HTR-8/SVneo (cell line): ENCODE results near the gene PARP4.
"Not testable (repeated sequence)": the region's sequence is repeated elsewhere in the genome, so short reads cannot be mapped to it uniquely, and the experiment has no call there.

Experiments used
- DNase-seq: peaks from one replicate; pipeline ENCODE4 v3.0.0; 2011; ENCODE audit warnings: low spot score, mixed read lengths; ENCODE audit not compliant: insufficient read length
- FAIRE-seq: peaks from 2 replicates; lab custom pipeline; 2011; peaks lifted over from hg19 to GRCh38; lab: Jason Lieb, UNC

The PARP4 gene

DNA sequence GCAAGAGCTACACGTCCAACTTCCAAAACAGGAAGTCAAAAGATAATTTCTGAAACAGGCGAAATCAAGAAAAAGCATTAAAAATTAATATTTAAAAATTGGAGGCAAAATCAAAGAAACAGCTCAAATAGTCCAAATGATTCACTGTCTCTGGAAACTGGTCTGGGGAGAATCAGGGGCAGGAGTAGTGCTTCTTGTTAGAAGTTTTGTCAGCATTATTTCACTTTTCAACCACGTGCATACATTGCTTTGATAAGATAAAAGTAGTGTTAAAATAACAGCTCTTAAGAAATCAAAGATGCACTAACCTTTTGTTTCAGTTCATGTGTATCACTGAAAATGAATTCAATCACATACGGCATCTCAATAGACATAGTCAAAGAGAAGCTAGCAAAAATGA is 53.8 kb downstream of the PARP4 start:
- FAIRE-seq (no peak), DNase-seq (no peak)

DNA sequence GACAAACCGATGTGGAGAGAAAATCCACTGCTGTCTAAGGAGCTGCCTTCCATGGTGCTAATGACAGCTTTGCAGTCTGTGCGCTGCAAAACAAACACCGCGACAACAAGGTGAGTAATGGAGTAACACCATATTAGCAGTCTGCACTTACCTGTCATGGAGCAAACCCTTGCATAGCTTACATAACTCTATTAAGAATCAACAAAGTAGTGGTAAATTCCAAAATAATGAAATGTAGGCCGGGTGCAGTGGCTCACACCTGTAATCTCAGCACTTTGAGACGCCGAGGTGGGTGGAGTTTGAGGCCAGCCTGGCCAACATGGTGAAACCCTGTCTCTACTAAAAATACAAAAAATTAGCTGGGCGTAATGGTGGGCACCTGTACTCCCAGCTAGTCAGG is 56.2 kb downstream of the PARP4 start:
- FAIRE-seq (no peak), DNase-seq (no peak)

GRCh38 chr13:24454056-24454455 is 58.5 kb downstream of the PARP4 start:
- FAIRE-seq = no peak
- no peak for DNase-seq

GRCh38 chr13:24452044-24452443 is 60.5 kb downstream of the PARP4 start:
- DNase-seq = no peak
- FAIRE-seq = no peak

DNA sequence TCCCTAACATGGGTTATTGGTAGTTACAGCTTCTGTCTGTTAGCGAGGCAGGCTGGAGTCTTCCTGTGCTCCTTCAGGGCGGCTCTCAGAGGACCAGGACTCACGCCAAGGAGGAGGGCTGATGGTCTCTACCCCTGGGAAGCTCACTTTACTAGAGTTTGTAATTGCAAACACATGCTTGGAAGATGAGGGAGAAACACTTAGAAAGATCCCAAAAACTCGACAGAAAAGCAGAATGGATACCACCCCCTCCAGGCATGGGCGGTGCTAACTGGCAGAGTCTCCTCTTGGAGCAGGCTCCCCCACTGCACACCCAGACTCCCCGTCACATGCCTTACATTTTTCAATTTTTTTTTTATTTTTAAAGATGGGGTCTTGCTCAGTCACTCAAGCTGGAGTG is 62.0 kb downstream of the PARP4 start:
- FAIRE-seq (no peak), DNase-seq (no peak)

GRCh38 chr13:24444851-24445250 is 67.7 kb downstream of the PARP4 start:
- not testable (repeated sequence) for FAIRE-seq, DNase-seq

DNA sequence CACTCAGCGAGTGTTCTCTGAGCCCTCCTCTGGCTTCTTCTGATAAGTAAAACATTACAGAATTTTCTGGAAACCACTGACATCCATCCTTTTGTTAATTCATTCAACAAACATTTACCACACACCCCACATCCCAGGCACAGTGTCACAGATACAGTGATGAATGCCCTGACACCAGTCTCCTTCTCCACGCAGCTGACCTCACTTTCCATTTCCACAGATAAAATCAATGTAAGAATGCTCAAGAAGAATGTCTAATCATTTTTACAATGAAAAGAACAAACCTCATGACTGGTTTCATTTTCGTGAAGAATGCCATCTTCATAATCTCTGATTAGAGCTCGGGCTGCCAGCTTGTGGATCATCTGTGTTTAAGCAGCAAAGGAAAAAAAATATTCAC is 69.2 kb downstream of the PARP4 start:
- DNase-seq (no peak), FAIRE-seq (no peak)

- not testable (repeated sequence) for FAIRE-seq
Measured at GRCh38 chr13:24426045-24426444, 86.5 kb downstream of the PARP4 start.

GRCh38 chr13:24419668-24420067 is 92.9 kb downstream of the PARP4 start:
- not testable (repeated sequence) for FAIRE-seq, DNase-seq

More at GRCh38 chr13:24426045-24426444, 86.5 kb downstream of the PARP4 start:
- DNase-seq = not testable (repeated sequence)

- FAIRE-seq (no peak), DNase-seq (no peak)
Measured at GRCh38 chr13:24407844-24408243, 104.7 kb downstream of the PARP4 start.

DNA sequence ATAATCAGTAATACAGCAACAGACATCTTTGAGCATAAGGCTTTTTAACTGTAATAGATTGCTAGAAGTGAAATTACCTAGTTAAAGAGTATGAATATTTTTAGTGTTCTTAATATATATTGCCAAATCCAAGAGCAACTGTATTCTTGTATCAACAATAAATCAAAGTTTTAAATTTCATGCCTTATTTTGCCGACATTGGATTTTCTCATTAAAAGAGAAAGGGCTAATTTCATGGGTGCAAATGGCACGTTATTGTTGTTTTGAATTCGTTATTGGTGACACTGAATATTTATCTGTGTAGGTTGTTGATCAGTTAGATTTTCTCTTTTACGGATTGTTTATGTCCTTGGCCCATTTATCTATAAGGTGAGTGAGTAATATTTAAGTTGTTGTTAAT is 106.1 kb downstream of the PARP4 start:
- DNase-seq (no peak), FAIRE-seq (no peak)

DNA sequence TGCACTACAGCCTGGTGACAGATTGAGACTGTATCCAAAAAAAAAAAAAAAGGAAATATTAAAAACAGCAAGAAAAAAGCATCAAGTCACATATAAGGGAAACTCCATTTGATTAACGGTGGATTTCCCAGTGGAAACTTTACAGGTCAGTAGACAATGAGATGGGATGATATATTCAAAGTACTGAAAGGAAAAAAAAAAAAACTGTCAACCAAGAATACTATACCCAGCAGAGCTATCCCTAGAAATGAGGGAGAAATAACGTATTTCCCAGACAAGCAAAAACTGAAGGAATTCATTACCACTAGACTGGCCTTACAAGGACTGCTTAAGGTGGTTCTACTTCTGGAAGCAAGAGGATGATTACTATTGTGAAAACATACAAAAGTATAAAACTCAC is 115.8 kb downstream of the PARP4 start:
- no peak for FAIRE-seq
- DNase-seq = no peak

DNA sequence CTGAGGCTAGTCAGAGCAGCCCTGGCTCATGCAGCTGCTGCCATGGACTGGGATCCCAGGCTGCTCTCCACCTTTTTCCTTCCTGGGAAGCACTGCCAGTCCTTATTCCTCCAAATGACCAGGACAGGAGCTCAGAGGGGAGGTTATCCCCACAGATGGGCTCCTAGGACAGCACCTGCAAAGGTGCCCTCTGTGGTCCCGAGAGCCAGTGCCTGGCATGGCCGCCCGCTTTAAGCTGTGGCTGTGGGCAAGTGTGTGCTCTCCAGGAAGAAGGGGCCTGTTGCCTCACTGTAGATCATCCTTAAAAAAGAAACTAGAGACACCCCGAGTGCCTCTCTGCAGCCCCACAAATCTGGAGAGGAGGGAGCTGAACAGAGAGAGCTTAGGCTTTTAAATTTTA is 119.6 kb downstream of the PARP4 start:
- DNase-seq (no peak), FAIRE-seq (no peak)

DNA sequence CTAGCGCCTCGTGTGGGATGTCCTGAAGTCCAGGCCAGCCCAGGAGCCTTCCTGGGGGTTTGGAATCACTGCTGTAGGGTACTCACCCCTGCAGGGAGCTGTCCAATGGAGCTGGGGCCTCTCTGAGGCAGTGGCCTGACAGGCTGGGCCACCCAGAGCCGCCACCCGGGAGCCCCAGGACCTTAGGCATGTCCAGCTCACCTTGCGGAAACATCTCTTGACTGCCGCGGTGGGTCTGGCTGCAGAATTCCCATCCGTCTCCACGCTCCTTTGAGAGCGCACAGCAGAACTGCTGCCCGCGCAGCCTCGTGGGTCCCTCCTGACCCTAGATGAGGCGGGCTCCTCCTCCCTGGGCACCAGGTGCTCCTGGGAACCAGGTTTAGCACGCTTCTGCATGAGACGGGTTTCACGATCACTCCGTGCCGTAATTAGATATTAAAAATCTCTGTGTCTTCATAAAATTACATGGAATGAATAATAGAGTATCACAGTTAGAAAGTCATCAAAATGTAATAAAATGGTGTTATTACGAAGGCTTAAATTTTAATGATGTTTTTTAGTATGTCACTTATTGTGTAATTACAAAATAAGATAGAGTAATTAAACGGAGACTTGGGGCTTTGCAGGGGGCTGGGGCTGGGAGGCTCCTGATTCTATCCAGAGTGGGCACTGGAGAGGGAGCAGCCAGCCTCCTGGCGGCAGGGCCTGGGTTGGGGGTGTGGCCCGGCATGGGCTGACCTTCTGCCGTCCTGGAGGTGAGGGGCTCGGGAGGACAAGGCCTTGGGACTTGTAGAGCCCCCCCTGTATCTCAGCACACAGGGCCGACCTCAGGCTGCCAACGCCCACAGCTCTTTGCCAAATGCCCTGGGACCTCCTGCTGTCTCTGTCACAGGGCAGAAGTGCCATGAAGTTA is 120.6 kb downstream of the PARP4 start:
- DNase-seq, FAIRE-seq: not testable (repeated sequence)

- not testable (repeated sequence) for FAIRE-seq
Measured at GRCh38 chr13:24390795-24391194, 121.8 kb downstream of the PARP4 start.

DNA sequence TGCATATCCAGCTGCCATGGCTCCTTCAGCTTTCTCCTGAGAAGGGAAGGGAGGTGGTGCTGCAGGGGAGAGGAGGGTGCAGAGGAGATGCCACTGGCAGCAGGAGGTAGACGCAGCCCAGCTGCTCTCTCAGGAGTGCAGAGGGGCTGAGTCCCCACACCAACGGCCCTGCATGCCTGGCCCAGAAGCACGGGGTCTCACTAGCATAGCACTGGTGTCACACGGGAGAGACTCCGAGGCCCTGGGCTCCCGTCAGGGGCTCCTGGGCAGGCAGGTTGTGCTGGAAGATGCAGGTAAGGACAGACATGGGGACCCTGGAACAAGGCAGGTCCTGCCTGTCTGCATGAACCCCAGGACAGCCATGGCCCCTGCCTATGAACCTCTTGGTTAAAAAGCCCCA is 123.1 kb downstream of the PARP4 start:
- no peak for FAIRE-seq
- DNase-seq = no peak

More at GRCh38 chr13:24390795-24391194, 121.8 kb downstream of the PARP4 start:
- DNase-seq = not testable (repeated sequence)

GRCh38 chr13:24388743-24389142 is 123.8 kb downstream of the PARP4 start:
- FAIRE-seq, DNase-seq: not testable (repeated sequence)

DNA sequence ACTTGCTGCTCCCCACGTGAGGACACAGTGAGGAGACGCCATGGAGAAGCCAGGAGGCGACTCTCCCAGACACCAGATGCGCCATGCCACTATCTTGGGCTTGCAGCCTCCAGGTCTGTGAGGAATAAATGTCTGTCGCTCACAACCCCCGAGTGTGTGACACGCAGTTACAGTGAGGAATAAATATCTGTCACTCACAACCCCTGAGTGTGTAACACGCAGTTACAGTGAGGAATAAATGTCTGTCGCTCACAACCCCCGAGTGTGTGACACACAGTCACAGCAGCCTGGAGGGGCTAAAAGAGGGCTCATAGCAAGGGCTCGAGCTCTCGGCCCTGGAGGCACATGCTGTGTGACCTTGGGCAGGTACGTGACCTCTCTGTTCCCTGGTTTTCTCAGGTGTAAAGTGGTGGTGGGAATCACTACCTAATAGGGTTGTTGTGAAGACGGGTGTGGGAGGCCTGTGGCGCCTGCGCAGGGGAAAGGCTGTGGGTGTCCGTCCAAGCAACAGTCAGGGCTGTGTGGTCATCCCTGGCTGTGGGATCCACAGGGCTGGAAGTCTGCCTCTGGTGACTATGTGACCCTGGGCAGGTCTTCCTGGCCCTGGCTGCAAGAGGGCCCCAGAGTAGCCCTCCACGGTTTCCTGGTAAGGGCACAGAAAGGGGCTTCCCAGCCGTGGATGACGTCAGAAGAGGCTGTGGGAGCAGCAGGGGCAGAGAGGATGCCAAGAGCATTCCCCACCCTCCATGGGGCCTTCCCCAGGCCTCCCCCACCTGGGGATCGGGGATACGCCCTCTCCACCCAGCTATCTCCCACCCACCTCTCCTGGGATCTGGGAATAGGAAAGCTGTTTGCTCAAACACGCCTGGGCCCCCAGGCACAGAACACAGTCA is 125.5 kb downstream of the PARP4 start:
- no peak for FAIRE-seq
- no peak for DNase-seq

- FAIRE-seq = no peak
Measured at GRCh38 chr13:24385902-24386301, 126.7 kb downstream of the PARP4 start.

GRCh38 chr13:24384946-24385345 is 127.6 kb downstream of the PARP4 start:
- FAIRE-seq, DNase-seq: not testable (repeated sequence)

More at GRCh38 chr13:24385902-24386301, 126.7 kb downstream of the PARP4 start:
- DNase-seq = no peak

DNA sequence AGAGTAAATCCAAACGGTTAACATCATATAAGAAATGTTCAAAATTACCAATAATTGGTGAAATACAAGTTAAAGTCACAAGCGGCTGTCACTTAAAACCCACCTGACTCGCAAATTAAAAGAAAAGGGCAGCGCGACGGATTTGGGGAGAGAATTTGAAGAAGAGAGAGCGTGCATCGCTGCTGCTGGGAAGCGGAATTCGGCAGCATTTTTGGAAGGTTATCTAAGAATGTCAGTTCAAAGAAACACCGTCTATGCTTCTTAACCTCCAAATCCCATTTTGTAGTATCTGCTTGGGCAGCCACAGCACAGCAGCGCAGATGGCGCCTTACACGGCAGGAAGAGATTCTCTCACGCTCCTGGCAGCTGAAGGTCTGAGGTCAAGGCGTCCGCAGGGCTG is 128.5 kb downstream of the PARP4 start:
- not testable (repeated sequence) for DNase-seq, FAIRE-seq
